Femur (tissue), 1 donor: ENCODE data around the gene TPRG1.

Experiments used
- DNase-seq: peaks from one replicate; pipeline ENCODE4 v3.0.0-alpha.2; 2017

The TPRG1 gene

DNA sequence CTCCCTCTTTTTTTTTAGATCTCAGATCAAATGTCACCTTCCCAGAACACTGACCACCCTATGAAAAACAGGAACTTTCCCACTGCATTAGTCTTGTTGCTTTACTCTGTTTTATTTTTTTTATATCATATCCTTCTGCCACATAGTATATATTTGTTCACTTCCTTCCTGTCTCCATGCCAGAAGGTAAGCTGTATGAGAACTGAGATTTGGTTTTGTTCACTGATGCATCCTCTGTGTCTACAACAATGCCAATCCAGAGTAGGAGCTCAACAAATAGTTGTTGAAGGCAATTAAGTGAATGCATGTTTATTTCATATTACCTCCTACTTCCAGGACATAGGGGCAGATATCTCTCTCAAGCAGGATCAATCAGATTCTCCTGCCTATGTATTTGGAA, 114.4 kb downstream of the TPRG1 start:
- no peak for DNase-seq

DNA sequence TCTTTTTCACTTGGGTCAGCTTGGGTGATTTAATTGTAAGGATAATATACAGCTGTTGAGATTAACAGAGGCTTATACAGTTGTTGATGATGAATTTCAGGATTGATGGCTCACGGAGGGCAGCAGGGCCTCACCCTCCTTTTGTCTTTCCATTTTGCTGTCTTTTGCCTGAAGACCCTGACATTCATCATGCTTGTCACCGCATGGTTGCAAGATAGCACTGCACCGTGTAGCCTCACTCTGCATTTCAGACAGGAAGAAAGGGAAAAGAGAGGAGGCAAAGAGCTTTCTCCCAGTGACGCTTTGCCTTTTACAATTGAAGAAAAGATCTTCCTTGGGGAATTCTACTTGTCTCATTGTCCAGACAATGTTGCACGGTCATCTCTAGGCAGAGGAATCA, 115.1 kb downstream of the TPRG1 start:
- DNase-seq: no peak

DNA sequence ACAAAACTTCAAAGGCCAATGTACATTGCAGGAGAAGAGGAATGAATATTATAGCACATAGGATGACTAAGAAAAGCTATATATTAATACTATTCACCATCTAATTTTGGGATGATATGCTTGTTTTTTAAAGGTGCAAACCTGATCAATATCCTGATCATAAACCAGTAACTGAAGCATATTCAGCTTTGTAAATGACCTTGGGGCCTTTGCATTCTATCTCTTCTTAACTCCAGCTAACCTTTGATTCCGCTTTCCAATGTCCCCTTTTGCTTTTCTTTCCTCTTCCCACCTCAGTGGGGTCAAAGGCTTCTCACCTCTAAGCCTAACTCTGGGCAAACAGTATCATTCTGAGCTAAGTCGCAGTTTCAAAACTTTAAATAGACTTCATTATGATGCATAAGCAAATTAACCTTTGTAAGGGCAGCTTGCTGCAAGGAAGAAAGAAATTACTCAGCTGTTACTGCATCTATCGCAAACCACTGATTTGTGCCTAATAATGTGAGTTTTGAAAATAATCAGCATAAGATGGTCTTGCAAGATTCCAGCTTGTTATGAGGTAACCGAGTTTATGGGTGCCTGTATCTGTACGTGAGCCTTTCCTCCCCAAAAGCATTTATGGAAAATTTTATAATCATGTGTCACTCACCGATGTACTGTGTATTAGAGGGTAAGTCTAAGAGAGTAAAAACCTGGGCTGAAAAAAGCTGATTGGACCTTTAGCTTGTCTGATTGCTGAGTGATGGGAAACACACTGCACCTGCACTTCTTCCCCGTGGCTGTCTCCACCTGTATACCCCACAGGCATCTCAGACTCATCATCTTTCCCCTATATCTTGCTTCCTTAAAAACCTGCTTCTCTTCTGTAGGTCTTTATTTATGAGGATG, 116.8 kb downstream of the TPRG1 start:
- no peak for DNase-seq

DNA sequence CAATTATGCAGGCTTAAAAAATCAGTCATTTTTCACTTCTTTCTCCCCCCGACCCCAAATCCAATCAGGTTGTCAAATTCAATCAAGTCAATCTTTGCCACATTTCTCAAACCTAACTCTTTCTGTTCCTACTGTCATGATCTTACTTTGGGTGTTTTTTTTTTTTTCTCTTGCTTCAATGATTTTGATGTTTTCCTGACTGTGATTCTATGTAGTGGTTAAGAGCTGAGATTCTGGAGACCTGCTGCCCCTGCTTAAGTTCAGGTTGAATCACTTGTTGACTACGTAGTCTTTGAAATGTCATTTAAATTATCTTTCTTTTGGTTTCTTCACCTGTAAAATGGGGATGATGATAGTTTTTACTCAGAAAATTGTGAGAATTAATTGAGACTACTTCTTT, 117.5 kb downstream of the TPRG1 start:
- DNase-seq: no peak

DNA sequence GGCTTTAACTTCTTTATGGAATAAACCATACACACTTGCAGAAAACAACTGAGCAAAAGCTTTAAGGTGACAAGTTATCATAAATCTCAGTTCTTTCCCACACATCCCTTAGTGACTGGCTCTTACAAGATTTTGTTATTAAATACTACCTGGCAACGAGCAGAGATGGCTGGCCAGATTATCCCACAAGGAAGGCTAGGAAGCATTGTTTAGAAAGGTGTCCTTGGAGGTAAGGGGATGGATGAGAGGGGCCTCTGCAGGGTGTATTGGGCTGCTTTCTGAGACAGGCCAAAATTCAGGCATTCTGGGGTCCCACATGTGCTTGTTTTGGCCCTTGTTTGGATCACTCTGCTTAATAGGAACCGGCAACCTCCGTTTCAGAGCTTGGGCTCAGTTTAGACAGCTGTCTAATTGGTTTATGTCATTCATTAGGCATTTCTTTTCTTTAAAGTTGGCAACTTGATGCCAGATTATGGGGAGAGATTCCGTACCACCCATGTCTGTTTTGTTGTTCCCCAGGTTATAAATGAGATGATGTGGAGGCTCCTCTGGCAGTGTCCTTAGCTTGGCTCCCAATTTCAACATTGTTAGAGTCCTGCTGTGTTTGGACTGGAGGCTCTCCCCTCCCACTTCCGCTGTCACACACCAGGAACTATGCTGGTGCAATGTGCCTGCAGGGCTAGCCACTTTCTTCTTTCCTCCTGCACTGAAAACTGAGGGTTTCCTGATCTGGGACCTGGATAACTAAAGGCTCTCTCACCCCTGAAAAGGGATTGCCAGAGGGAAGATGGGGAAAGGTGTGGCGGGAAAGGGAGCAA, 121.1 kb downstream of the TPRG1 start:
- DNase-seq: no peak

DNA sequence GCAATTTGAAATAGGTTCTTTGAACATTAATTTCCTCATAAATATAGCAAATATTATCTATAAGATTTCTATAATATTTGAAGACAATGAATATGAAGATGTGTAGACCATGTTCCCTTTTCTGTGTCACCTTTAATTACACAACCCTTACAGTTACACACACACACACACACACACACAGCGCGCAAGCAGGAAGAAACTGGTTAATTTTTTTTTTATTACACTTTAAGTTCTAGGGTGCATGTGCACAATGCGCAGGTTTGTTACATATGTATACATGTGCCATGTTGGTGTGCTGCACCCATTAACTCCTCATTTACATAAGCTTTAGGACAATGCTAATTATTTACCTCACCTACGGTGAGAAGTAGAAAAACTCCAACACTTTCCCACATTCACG, 122.9 kb downstream of the TPRG1 start:
- DNase-seq: no peak

DNA sequence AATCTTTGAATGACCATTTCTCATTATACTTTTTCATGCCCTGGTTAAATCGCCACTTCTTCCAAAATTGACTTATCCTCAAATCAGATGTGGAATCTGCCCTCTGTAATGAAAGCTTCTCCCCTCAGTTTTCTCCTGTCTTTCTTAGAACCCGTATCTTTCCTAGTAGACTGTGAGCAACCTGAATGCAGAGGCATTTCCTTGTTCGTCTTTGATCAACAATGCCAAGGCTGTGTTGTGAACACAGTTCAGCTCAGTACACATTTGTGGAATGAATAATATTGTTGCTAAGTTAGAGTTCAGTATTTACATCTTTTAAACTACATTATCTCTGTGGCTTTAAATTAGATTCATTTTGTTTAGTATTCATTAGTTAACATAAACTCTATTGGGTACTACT, 123.3 kb downstream of the TPRG1 start:
- no peak for DNase-seq

DNA sequence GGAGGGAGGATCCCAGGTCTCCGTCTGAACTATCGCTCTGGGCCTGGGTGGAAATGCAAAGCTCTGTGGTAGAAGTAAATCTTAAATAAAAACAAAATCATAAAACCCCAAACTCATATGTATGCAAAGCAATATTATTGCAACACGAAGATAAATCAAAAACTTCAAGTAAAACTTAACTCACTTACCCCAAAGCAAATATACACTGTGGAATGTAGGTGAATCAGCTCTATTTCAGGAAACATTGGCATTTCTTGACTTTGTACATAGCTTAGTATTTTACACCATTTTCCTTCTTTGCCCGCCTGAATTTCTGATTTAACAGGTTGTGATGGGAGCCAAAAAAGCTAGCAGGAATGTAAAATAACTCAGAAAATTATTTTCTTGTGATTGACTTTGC, 126.2 kb downstream of the TPRG1 start:
- DNase-seq: no peak

DNA sequence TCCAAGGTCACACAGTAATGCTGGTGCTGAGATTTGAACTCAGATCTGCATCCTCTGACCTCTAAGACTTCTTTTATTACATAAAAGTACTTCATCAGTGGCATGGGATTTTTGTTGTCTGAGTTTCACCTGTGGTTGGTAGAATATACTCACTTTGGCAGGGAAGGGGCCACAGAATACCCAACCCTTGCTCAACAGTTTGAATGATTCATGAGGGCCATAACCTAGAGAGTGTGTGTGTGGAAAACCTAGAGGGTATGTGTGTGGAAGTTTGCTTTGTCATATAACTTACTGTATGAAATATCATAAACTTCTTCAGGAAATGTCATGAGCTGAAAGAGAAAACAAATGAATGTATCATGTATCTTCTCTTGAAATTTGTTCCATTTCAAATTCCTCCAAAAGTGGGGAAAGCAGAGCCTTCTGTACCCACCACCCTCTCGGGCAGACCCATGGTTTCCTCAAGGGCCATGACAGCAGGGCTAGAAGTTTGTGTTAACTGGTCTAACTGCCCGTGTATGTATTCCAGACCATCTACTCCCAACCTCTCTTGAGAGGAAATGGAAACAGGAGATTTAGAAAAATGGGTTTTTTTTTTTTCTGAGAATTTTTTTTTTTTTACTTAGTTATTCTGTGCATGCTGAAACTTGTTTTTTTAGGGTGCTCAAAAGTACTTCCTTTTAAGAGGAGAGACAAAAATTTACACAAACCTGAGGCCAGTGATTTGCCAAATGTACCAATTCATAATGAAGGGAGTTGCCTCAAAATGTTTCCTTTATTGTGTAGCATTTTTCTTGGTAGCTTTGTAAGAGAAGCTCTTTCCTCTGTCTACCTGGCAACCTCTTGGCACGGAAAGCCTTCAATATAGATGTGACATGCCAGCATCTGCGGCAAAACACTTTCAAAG, 127.0 kb downstream of the TPRG1 start:
- no peak for DNase-seq

DNA sequence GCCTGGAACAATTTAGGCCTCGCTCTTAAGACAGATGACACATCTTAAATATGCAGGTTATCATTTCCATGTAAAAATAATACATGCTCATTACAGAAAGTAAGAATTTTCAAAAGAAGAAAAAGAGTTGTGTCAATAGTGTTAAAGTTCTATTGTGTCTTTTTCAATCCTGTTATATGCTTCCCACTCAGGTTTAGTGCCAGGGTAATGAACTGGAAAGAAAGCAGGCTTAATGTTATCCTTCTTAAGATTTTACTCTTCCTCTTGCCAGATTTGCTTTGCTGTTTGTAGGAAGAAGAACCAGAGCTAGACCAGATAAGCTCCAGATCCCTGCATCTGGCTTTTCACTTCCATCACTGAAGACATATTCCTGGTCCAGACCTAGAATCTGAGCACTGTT, 128.6 kb downstream of the TPRG1 start:
- no peak for DNase-seq

DNA sequence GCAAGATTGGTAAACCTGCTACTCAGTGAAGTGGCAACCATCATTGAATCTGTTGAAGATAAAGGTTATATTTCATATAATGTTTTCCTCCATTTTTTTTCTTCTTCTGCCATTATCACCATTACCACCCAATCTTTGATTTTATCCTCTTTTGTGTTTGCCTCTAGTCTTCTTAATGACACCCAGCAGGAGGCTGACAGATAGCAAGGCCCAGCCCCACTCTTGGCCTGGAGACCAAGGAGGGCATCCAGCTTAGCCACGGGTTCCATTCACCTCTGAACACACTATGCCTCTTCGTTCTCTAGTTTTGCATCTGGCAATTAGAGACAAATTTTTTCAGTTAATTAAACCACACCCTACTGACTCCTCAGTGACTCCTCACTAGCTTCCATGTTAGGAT, 129.7 kb downstream of the TPRG1 start:
- DNase-seq: no peak

DNA sequence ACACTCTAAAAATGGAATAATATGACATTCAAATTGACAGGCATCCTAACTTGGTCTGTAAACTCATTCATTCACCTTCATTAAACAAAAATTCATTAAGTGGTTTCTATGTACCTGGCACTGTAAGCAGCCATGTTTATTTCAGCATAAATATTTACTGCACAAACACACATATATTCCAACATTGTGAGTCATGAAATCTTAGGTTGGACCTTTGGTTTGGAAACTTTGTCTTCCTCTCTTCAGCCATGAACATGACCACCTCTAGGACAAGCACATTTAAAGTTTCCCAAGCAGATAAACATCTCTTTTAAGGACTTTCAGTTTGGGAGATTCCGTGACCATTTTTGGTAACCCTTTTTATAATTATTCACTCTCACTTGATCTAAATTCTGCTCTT, 131.8 kb downstream of the TPRG1 start:
- no peak for DNase-seq

DNA sequence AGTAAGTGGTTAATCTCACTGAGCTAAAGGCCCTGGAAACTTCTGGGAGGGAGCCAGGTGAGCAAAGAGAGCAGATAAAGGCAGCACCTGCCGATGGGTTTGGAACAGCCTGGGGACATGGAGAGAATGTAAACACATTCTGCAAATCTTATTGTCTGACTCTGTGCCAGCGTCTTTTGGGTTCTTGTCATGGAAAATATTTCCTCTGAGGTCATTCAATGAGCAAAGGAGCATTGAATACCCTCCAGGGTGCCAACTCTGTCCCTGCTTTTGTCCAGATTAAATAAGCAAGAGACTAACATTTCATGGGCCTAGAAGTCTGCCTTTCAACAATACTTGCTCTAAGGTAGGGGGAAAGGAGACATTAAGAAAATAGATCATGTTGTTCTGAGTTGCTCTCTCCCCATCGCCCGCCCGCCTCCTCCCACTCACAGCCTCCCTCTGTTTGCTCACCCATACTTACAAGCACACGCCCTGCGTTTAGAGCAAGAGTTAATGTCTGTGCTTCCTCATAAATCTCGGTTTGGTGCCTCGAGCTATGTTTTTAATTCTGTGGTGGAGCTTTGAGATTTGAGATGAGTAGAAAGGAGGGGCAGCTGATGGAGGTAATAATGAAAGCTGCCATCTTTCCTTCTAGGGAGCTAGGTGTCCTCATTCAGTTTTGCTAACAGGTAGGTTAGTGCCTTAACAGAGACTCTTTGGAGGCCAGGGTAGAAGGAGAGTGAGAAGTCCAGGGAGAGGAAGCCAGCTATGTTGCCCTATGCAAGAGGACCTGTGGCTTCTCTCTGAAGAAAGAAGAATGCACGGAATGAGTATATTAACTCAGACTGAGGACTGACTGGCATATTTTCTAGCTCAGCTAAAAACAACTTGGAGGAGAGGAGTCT, 132.9 kb downstream of the TPRG1 start:
- DNase-seq: no peak

DNA sequence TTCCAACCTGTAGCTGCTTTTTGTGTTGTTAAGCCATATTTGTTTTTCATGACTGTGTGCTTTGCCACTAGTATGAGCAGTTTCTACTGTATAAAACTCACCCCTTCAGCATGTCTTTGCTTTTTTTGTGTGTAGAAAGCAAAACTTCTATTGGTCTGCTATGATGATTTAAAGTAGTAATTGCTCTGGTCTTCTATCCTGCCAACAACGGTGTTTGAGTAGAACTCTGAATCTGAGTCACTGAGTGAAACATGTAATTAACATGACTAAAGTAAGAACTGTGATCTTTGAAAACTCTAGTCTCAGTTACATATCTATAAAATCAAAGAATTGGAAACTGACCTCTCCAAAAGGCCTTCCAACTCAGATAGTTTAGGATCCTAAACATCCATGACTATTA, 133.6 kb downstream of the TPRG1 start:
- no peak for DNase-seq

DNA sequence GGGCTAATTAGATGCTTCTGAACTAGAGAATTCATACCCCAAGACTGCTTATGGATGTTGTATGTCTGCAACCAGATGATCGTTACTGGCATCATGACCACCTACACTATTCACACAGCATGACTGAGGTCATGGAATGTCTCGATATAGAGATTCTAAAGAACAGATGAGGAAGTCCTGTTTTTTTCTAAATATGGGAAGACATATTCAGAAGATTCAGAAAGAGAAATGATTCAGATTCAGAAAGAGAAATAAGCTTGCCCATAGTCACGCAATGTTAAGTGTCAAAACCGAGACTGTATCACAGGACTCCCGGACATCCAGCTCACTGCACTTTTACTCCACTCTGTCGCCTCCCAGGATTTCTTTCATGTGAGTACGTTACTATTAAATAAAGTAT, 136.2 kb downstream of the TPRG1 start:
- no peak for DNase-seq

DNA sequence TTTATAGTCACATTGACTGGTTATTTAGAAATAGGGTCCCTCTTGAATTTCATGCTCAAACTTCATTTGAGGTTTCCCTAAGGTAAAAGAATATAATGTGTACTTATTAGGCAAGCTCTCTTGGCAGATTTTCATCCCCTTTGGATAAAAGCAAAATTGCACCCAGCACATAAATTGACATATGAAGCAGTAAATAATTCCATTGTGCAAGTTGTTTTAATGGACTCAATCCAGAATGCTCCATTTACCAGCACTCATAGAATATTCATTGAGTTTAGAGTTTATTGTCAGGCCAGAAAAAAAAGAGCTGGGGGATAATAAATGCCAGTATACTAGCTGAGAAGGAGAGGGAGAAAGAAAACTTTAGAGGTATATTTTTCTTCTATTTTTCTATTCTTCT, 136.8 kb downstream of the TPRG1 start:
- DNase-seq: no peak

DNA sequence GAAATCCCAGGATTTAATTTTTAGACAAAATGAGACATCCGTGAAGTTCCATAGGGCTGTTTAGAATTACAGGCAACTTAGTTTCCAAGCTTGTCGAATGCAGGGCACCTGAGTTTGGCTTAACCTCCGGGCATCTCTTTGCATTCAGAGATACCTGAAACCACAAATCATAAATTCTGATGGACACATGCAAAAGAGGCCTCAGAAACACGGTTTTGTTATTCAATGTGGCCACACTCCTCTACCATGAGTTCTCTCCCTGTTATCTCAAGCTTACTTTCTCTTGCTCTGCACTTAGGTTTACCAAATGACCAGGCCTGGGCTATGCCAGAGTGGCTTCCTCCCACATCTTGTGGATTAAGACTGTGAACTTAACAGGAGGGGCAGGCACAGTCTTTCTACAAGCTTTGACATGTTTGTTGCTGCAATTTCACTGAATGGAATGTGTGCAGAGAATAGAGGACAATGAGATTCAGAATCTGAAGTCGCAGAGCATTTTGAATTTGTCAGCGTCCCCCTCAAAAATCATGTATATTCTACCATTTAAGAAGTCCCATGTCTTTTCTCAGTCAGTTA, 137.7 kb downstream of the TPRG1 start:
- DNase-seq: no peak

DNA sequence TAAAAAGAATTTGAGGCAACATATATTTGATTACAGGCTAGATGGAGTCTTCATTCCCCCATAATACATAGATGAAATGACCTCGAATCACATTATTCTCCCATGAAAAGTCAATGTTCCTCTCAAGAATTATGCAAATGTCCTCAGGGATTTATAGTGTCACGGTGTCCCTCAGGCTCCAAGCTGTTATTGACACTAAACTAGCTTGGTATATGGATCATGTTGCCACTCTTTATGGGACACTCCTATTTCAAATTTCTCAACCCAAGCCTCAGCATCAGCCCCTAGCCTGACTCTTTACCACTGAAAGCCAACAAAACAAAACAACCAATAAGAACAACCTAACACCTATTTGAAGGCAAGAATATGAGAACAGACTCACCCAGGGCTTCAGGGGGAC, 139.8 kb downstream of the TPRG1 start:
- DNase-seq: no peak

DNA sequence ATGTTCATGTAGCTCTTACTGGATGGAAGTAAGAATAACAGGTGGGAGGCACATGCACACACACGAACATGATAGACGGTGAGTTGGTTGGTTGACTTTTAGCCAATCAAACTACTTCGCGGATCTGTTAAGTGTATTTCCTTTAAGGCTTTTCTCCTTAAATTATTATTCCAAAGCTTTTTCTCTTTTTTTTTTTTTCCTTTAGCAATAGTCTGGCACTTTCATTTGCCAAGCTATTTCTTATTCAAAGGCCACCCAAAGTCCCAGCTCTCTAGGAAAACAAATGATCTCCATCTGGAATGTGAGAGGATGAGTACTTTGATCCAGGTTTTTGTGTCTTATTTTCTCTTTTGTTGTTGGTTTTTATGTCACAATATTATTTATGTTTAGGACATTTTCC, 141.1 kb downstream of the TPRG1 start:
- DNase-seq: no peak

DNA sequence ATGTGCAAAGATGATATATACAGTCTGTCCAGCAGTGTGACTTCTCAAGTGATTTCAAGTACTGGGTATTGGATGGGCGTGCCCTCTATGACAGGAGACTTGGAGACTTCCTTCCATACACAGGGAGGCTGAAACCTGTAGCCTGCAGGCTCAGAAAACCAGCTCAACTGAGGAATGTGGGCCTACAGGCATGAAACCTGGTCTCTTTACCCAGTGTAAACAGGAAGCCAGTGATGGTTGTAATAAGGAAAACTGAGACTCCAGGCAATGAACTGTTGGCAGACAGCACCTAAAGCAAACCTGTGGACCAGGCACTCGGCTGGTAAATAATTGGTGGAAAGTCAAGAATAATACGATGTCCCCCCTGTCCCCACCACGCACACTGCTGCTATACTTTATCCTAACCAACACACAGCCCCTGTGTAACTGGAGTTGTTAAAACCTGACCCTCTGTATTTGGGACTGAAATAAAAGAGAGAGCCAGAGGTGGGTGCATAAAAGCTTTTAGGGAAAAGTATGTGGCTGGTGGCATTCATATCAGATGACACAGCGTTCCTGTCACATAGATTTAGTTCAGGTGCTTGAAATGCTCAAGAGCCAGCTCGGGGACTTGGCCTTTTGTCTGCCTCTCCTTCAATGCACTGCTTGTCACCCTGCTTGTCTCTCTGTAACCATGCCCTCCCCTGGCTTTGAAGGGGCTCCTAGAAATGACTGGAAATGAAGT, 144.7 kb downstream of the TPRG1 start:
- no peak for DNase-seq

DNA sequence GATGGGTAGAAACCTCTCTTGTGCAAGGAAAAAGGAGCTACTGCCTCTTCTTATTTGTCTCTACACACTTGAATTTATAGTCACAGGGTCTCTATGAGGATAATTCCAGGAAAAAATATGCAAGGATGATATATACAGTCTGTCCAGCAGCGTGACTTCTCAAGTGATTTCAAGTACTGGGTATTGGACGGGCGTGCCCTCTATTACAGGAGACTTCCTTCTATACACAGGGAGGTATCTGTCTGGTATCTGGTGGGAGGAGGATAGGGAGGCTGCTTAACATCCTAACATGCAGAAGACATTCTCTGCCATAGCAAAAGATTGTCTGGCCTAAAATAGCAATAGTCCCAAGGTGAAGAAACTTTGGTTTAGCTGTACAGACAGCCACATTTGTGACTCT, 146.1 kb downstream of the TPRG1 start:
- DNase-seq: no peak
